Urinary bladder (tissue), 4 donors: ENCODE measurements around the gene SH3TC1. TPM values are rescaled to one million over a fixed set of nuclear protein-coding genes. Genes with fewer than 3 reads are reported as not detected.

Experiments used
- DNase-seq: peaks from one replicate; pipeline ENCODE4 v3.0.0-alpha.2; 2015; ENCODE audit errors: extremely low spot score
- H3K27ac ChIP-seq: one replicate; pipeline ENCODE4 v1.5.1; 2013; ENCODE audit warnings: low read depth, mild to moderate bottlenecking, moderate library complexity
- H3K36me3 ChIP-seq: one replicate; pipeline ENCODE4 v1.6.1; 2013; ENCODE audit warnings: mild to moderate bottlenecking, moderate library complexity; ENCODE audit not compliant: insufficient read depth
- H3K4me1 ChIP-seq: one replicate; pipeline ENCODE4 v1.6.1; 2013; ENCODE audit warnings: mild to moderate bottlenecking, moderate library complexity; ENCODE audit not compliant: insufficient read depth
- H3K4me3 ChIP-seq: one replicate; pipeline ENCODE4 v1.5.1; 2013; ENCODE audit warnings: low read depth, low read length
- WGBS: extraction: QIAGEN DNeasy Blood & Tissue Kit; methylation state at CpG from one replicate; pipeline ENCODE4 v1.1.7; 2013; 5-methylcytosine and 5-hydroxymethylcytosine counted together
- polyA plus RNA-seq: library from polyadenylated mRNA; stranded (reverse); fragments of 200-250 nt; gene quantifications from one replicate; pipeline ENCODE4 v1.2.3, GENCODE V29; 2013
- total RNA-seq: library from RNA; depleted of rRNA; stranded (reverse); fragments of >200 nt; gene quantifications from one replicate; pipeline ENCODE4 v1.2.3, GENCODE V29; 2014
- donor health status: healthy with polysubstance abuse.
- donor health status: healthy.

SH3TC1 gene
- total and polyA plus RNA-seq, 2 donors: 17.2 to 20.5 TPM

DNA sequence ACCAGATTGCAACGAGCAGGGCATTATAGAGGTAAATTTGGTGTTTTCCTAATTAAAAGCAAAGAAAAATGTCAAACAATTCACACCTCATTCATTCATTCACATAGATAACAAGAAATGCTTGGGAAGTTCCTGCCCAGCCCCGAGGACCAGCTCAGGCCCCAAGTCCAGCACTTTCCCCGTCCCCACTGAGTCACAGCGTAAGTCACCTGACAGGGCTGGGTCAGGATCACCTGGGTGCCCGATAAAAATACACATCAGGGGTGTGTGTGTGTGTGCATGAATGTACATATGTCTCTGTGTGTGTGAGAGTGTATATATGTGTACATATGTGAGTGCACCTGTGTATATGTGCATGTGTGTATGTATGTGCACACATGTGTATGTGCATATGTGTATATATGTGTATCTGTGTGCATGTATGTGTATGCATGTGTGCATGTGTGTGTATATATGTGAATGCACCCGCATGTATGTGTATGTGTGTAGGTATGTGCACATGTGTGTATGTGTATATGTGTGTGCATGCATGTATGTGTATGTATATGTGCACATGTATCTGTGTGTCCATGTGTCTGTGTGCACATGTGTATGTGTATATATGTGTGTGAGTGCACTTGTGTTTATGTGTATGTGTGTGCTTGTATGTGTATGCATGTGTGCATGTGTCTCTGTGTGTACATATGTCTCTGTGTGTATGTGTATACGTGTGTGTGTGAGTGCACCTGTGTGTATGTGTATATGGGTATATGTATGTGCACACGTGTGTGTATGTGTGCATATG, 18.6 kb upstream of the SH3TC1 start:
- WGBS: 78% methylated on average over 8 of the region's 8 CpGs
- no peak for DNase-seq

GRCh38 chr4:8181119-8181518, 18.0 kb upstream of the SH3TC1 start:
- 91% methylated on average over 6 of the region's 6 CpGs for WGBS
- Histone ChIP-seq H3K4me1 (peaks cover 2% of the 10 kb centered on the region), H3K4me3 (no peak overlapping the region), H3K36me3 (no peaks in the 10 kb centered on the region), H3K27ac (no peak overlapping the region)
- DNase-seq: no peak

More for the DNA sequence above, 18.6 kb upstream of the SH3TC1 start:
- Histone ChIP-seq H3K4me3 (no peak overlapping the region), H3K36me3 (no peaks in the 10 kb centered on the region), H3K27ac (no peak overlapping the region), H3K4me1 (peaks cover 2% of the 10 kb centered on the region)

GRCh38 chr4:8181844-8182243, 17.2 kb upstream of the SH3TC1 start:
- DNase-seq: no peak
- peaks cover 2% of the 10 kb centered on the region for H3K4me1 ChIP-seq
- H3K36me3 ChIP-seq: no peaks in the 10 kb centered on the region
- no peak overlapping the region for H3K4me3 ChIP-seq
- 72% methylated on average over 7 of the region's 7 CpGs for WGBS
- H3K27ac ChIP-seq: no peak overlapping the region

GRCh38 chr4:8182294-8182693, 16.8 kb upstream of the SH3TC1 start:
- no peak for DNase-seq
- WGBS: 91% methylated on average over 11 of the region's 11 CpGs
- H3K4me1 ChIP-seq: peaks cover 2% of the 10 kb centered on the region
- no peak overlapping the region for H3K4me3 ChIP-seq
- no peak overlapping the region for H3K27ac ChIP-seq
- no peaks in the 10 kb centered on the region for H3K36me3 ChIP-seq

DNA sequence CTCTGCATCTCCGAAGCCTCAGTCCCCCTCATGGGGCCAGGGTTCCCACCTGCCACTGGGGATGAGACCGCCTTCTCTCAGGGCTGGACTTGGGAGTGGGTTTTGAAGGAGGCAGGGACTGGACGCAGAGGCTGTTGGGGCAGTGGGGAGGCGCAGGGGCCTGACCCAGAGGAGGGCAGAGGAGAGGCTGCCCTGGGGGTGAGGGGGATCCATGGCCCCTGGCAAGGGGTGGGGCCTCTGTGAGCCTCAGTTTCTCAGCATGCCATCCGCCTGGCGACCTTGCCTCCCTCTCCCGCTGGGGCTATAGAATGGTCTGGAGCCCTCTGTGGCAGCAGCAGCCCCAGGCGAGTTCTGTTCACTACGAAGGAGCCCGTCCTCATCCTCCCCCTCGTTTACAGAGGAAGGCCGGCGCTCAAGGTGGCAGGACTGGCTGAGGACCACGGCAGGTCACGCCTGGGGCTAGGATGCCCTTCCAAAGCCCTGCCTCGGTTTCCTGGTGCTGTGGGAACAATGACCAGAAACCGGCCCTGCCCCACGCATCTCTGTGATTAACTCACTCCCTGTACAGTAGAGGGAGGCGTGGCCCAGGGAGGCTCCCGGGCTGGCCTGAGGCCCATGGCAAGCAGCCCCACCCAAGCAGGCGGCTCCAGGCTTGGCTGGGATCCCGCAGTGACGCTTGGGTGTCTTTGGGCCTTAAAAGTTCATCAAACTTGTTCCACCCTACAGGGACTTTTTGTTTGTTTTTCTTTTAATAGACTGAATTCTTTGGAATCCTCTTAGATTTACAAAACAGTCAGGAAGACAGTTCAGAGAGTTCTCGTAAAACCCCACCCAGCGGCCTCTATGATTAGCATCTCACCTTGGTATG, 16.0 kb upstream of the SH3TC1 start:
- H3K36me3 ChIP-seq: no peaks in the 10 kb centered on the region
- no peak overlapping the region for H3K27ac ChIP-seq
- 58% methylated on average over 25 of the region's 25 CpGs for WGBS
- H3K4me3 ChIP-seq: no peak overlapping the region
- DNase-seq: peak; percentile 74
- H3K4me1 ChIP-seq: peaks cover 2% of the 10 kb centered on the region

DNA sequence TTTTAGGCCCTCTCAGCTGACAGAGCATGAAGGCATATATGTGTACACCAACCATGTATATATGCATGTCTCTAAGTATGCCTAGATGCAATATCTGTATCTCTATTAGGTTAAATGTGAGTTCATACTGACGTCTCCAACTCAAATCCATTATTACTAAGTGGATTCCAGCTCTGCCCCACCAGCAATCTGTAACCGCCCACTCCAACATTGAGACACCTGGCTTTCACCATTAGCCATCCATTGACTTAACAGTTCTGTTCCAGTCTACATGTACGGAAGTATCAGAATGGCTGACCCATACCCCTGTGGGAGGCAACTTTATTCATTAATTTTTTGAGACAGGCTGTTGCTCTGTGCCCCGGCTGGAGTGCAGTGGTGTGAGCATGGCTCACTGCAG, 15.0 kb upstream of the SH3TC1 start:
- no peak for DNase-seq
- Histone ChIP-seq H3K4me1 (peaks cover 2% of the 10 kb centered on the region), H3K27ac (no peak overlapping the region), H3K4me3 (no peak overlapping the region), H3K36me3 (no peaks in the 10 kb centered on the region)
- WGBS: 85% methylated on average over 4 of the region's 4 CpGs

DNA sequence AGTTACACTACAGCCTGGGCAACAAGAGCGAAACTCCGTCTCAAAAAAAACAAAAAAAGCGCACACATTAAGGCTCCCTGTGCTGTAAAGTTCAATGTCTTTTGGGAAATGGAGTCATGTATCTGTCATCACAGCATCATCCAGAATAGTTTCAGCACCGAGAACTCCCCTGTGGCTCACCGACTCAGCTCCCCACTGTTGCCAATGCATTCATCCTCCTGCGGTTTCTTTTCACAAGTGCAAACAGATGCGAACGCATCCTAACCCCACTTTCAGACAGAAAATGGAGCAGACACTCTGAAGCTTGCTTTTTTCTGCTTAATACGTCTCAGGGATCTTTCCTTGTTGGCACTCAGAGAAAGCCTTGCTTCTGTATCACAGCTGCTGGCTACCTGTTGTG, 13.8 kb upstream of the SH3TC1 start:
- WGBS: 64% methylated on average over 9 of the region's 9 CpGs
- peaks cover 2% of the 10 kb centered on the region for H3K4me1 ChIP-seq
- H3K4me3 ChIP-seq: no peak overlapping the region
- DNase-seq: no peak
- no peaks in the 10 kb centered on the region for H3K36me3 ChIP-seq
- H3K27ac ChIP-seq: no peak overlapping the region

DNA sequence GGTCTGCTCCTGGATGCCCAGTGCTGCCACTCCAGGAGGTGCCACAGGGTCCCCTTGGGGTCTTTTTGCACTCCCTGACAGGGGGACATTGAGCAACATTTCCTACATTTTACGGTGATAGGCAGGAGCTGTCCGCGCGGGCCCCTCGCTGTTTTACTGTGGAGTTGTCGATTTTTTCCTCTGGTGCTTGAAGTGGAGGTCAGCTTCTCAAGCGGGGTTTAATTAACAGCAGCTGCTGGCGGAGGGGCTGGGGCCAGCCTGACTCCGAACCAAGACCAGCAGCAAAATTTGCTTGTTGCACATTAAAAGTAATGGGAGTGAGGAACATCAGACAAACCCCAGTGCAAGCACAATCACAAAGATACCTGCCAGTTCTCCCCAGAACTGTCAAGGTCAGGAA, 13.2 kb upstream of the SH3TC1 start:
- WGBS: 57% methylated on average over 9 of the region's 9 CpGs
- Histone ChIP-seq H3K4me1 (peaks cover 2% of the 10 kb centered on the region), H3K27ac (no peak overlapping the region), H3K36me3 (no peaks in the 10 kb centered on the region), H3K4me3 (no peak overlapping the region)
- no peak for DNase-seq

GRCh38 chr4:8188085-8188484, 11.0 kb upstream of the SH3TC1 start:
- Histone ChIP-seq H3K4me1 (no peaks in the 10 kb centered on the region), H3K36me3 (no peaks in the 10 kb centered on the region), H3K4me3 (no peak overlapping the region), H3K27ac (peak overlapping the region; percentile 69)
- 75% methylated on average over 12 of the region's 12 CpGs for WGBS
- no peak for DNase-seq

GRCh38 chr4:8188743-8189550, 10.1 kb upstream of the SH3TC1 start:
- Histone ChIP-seq H3K27ac (peak overlapping the region; percentile 55), H3K4me3 (no peak overlapping the region), H3K36me3 (no peaks in the 10 kb centered on the region), H3K4me1 (no peaks in the 10 kb centered on the region)
- 56% methylated on average over 29 of the region's 29 CpGs for WGBS
- no peak for DNase-seq

DNA sequence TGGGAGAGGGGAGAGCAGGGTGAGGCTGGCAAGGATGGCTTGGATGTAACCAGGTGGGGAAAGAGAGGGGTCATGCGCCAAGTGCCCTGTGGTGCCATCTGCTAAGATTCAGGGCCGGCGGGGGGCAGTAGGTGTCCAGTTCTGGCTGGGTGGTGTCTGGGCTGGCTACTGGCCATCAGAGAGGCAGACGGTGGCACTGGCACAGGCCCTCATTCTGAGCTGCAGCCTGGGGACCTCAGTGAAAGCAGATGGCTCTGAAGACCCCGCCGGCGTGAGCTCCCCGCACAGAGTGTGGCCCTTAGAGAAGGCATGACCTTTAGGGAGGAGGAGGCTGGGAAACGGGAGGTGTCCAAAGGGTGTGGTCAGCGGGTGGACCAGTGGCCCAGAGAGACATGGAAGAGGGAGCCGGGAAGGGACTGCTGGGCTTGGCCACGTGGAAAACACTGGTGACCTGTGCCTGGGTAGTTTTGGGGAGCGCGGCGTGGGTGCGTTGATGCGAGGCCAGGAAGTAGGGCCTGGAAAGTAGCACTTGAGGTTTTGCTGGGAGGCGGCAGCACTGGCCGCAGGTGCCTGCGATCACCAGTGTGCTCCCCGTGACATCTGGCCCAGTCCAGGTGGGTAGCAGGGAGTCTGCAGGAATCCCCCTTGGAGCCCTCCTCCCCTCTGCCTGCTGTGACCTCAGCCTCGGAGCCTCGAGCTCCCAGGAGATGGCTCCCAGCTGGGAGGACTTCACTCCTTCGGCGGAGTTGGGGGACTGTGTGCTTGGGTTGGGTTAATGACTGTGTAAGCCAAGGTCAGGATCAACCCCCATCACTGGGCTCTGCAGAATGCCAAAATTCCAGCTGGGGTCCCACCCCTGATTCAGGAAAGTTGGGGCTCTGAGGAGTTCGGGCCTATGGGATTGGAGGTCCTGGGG, 9.3 kb upstream of the SH3TC1 start:
- Histone ChIP-seq H3K4me3 (no peak overlapping the region), H3K27ac (peak overlapping the region; percentile 55), H3K4me1 (no peaks in the 10 kb centered on the region), H3K36me3 (no peaks in the 10 kb centered on the region)
- 86% methylated on average over 26 of the region's 26 CpGs for WGBS
- DNase-seq: no peak

GRCh38 chr4:8191136-8191747, 7.8 kb upstream of the SH3TC1 start:
- peak overlapping the region; percentile 12 for H3K27ac ChIP-seq
- no peaks in the 10 kb centered on the region for H3K4me1 ChIP-seq
- 61% methylated on average over 23 of the region's 23 CpGs for WGBS
- H3K36me3 ChIP-seq: no peaks in the 10 kb centered on the region
- DNase-seq: no peak
- no peak overlapping the region for H3K4me3 ChIP-seq
